Measurements from ENCODE around the gene PAQR5. TPM values are rescaled to one million over a fixed set of nuclear protein-coding genes. Genes with fewer than 3 reads are reported as not detected.
A peak's percentile ranks its signal among the peaks of the same experiment; 100 is the strongest.

Gene PAQR5
- total RNA-seq, 1 donor from 2014 or later: 1.5 TPM

GRCh38 chr15:69435985-69436384, 137.3 kb downstream of the PAQR5 start:
- H3K27me3 Mint-ChIP-seq (ENCODE audit: unreplicated experiment): no peaks in the 10 kb centered on the region
- no peak for DNase-seq (ENCODE audit: extremely low spot score, unreplicated experiment)
- H3K9me3 Mint-ChIP-seq (ENCODE audit: unreplicated experiment): no peaks in the 10 kb centered on the region
- no peak overlapping the region for H3K4me3 Mint-ChIP-seq (ENCODE audit: unreplicated experiment)
- H3K4me1 Mint-ChIP-seq (ENCODE audit: unreplicated experiment): peaks cover 10% of the 10 kb centered on the region
- H3K36me3 Mint-ChIP-seq (ENCODE audit: unreplicated experiment): peaks cover 17% of the 10 kb centered on the region
- H3K27ac Mint-ChIP-seq (ENCODE audit: unreplicated experiment): no peak overlapping the region
- TF ChIP-seq CTCF (IDR thresholded peaks at IDR 0.05): no peak

DNA sequence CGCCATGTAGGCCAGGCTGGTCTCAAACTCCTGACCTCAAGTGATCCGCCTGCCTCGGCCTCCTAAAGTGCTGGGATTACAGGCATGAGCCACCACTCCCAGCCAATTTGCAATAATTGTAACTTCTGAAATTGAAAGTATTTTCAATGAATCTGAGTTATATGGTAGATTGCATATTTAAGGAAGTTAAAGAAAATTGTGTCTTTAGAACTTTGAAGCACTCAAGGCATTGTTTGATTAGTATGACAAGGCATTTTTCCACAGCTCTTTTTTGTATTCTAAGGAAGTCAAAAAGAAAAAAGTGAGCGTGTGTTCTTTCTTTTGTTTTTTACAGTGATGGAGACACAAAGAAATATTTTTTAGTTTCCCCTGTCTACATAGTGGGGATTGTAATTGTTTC, 138.2 kb downstream of the PAQR5 start:
- no peaks in the 10 kb centered on the region for H3K9me3 Mint-ChIP-seq (ENCODE audit: unreplicated experiment)

DNA sequence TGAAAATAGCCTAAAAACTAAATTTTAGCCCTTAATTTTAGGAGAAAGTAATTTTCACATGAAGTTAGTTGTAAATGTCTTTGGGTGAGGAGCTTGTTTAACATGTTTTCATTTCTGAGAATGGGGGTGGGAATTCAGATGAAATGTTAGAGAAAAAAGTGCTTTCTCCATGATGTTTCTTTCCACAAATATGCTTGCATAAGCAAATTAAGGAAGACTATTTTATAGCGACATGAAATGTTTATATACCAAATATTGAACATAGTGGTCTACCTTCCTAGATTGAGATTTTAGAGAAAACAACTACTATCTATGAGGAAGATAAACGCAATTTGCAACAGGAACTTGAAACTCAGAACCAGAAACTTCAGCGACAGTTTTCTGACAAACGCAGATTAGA, 140.9 kb downstream of the PAQR5 start:
- no peak for DNase-seq (ENCODE audit: extremely low spot score, unreplicated experiment)
- H3K9me3 Mint-ChIP-seq (ENCODE audit: unreplicated experiment): no peaks in the 10 kb centered on the region
- no peak overlapping the region for H3K27ac Mint-ChIP-seq (ENCODE audit: unreplicated experiment)
- peaks cover 11% of the 10 kb centered on the region for H3K36me3 Mint-ChIP-seq (ENCODE audit: unreplicated experiment)
- TF ChIP-seq CTCF (IDR thresholded peaks at IDR 0.05): no peak
- no peak overlapping the region for H3K4me3 Mint-ChIP-seq (ENCODE audit: unreplicated experiment)
- peaks cover 18% of the 10 kb centered on the region for H3K4me1 Mint-ChIP-seq (ENCODE audit: unreplicated experiment)
- no peaks in the 10 kb centered on the region for H3K27me3 Mint-ChIP-seq (ENCODE audit: unreplicated experiment)

More for the DNA sequence above, 138.2 kb downstream of the PAQR5 start:
- Mint-ChIP-seq H3K27me3 (ENCODE audit: unreplicated experiment) (no peaks in the 10 kb centered on the region), H3K27ac (ENCODE audit: unreplicated experiment) (no peak overlapping the region), H3K36me3 (ENCODE audit: unreplicated experiment) (peaks cover 14% of the 10 kb centered on the region), H3K4me3 (ENCODE audit: unreplicated experiment) (no peak overlapping the region), H3K4me1 (ENCODE audit: unreplicated experiment) (peaks cover 10% of the 10 kb centered on the region)
- TF ChIP-seq CTCF (IDR thresholded peaks at IDR 0.05): no peak
- DNase-seq (ENCODE audit: extremely low spot score, unreplicated experiment): no peak

GRCh38 chr15:69443032-69443611, 144.4 kb downstream of the PAQR5 start:
- no peak for DNase-seq (ENCODE audit: extremely low spot score, unreplicated experiment)
- TF ChIP-seq CTCF (IDR thresholded peaks at IDR 0.05): no peak
- Mint-ChIP-seq H3K27ac (ENCODE audit: unreplicated experiment) (peak overlapping the region; percentile 31), H3K36me3 (ENCODE audit: unreplicated experiment) (peaks cover 2% of the 10 kb centered on the region), H3K27me3 (ENCODE audit: unreplicated experiment) (no peaks in the 10 kb centered on the region), H3K4me3 (ENCODE audit: unreplicated experiment) (no peak overlapping the region), H3K4me1 (ENCODE audit: unreplicated experiment) (peaks cover 12% of the 10 kb centered on the region), H3K9me3 (ENCODE audit: unreplicated experiment) (no peaks in the 10 kb centered on the region)

GRCh38 chr15:69444686-69445085, 146.0 kb downstream of the PAQR5 start:
- no peaks in the 10 kb centered on the region for H3K27me3 Mint-ChIP-seq (ENCODE audit: unreplicated experiment)
- no peaks in the 10 kb centered on the region for H3K36me3 Mint-ChIP-seq (ENCODE audit: unreplicated experiment)
- peaks cover 8% of the 10 kb centered on the region for H3K4me1 Mint-ChIP-seq (ENCODE audit: unreplicated experiment)
- no peak for TF ChIP-seq CTCF (IDR thresholded peaks at IDR 0.05)
- no peaks in the 10 kb centered on the region for H3K9me3 Mint-ChIP-seq (ENCODE audit: unreplicated experiment)
- no peak for DNase-seq (ENCODE audit: extremely low spot score, unreplicated experiment)
- H3K4me3 Mint-ChIP-seq (ENCODE audit: unreplicated experiment): no peak overlapping the region
- no peak overlapping the region for H3K27ac Mint-ChIP-seq (ENCODE audit: unreplicated experiment)
